HG02798 (cell line): ENCODE measurements around the gene ENOSF1.

Experiments
- ATAC-seq: cut with Tn5 transposase; IDR thresholded peaks from one replicate; pipeline ENCODE4 v1.9.1; 2021; ENCODE audit warnings: mild to moderate bottlenecking; ENCODE audit not compliant: unreplicated experiment, poor library complexity

The ENOSF1 gene

GRCh38 chr18:647304-647703 lies 65.1 kb downstream of the ENOSF1 start:
- ATAC-seq: no peak

GRCh38 chr18:644395-645004 lies 67.9 kb downstream of the ENOSF1 start:
- no peak for ATAC-seq

GRCh38 chr18:641224-641623 lies 71.2 kb downstream of the ENOSF1 start:
- no peak for ATAC-seq

DNA sequence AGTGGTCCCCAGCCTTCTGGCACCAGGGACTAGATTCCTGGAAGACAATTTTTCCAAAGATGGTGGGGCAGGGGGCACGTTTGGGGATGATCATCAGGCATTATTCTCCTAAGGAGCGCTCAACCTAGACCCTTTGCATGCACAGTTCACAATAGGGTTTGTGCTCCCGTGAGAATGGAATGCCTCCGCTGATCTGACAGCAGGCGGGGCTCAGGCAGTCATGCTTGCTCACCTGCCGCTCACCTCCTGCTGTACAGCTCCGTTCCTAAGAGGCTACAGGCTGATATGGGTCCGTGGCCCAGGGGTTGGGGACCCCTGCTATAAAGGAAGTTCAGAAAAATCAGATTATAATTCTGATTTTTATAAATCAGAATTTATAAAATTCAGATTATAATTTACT lies 77.3 kb downstream of the ENOSF1 start:
- ATAC-seq: no peak

DNA sequence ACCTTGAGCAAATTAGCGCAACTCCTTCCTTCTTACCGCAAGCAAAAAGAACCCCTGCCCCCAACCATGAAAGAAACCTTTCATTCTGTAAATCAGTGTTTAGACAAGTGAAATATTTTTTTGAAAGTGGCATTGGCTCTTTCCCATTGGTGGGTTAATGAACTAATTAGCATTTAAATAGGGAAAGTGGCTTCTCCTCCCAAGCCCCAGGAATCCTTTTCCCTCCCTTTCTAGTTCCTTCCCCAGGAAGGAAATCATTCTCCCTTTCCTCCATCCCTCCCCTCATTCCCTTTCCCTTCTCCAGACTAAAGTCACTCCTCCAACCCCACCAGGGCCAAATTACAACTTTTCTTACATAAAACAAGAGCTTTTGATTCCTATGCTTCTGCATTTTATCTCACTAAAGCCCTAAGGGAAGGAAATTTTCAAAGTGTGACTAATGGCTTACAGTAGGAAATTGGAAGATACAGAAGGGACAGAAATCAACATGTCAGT lies 77.8 kb downstream of the ENOSF1 start:
- ATAC-seq: no peak

GRCh38 chr18:631560-631959 lies 80.9 kb downstream of the ENOSF1 start:
- ATAC-seq: no peak

GRCh38 chr18:629269-630150 lies 82.9 kb downstream of the ENOSF1 start:
- no peak for ATAC-seq

- ATAC-seq: no peak
These were observed 85.2 kb downstream of the ENOSF1 start for GRCh38 chr18:627231-627630.

- peak; percentile 53 for ATAC-seq
These were observed 88.4 kb downstream of the ENOSF1 start for GRCh38 chr18:623761-624620.

DNA sequence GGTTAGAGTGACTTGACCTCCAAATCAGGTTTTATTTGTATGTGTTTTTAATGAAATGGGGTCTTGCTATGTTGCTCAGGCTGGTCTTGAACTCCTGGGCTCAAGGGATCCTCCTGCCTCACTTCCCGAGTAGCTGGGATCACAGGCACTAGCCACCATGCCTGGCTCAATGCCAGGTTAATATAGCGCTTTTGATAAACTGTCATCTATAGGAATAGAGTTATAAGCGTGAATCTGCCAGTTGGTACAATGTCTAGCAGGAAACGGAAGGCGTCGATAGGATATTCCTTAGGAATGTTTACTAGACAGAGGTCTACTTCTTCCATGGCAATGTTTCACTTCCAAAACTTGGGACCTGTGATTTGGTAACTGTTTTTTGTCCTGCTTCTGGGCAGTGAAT lies 90.1 kb downstream of the ENOSF1 start:
- no peak for ATAC-seq

GRCh38 chr18:621291-622043 lies 91.0 kb downstream of the ENOSF1 start:
- ATAC-seq: no peak
